ENCODE measurements around the gene SYT13.

SYT13 gene

DNA sequence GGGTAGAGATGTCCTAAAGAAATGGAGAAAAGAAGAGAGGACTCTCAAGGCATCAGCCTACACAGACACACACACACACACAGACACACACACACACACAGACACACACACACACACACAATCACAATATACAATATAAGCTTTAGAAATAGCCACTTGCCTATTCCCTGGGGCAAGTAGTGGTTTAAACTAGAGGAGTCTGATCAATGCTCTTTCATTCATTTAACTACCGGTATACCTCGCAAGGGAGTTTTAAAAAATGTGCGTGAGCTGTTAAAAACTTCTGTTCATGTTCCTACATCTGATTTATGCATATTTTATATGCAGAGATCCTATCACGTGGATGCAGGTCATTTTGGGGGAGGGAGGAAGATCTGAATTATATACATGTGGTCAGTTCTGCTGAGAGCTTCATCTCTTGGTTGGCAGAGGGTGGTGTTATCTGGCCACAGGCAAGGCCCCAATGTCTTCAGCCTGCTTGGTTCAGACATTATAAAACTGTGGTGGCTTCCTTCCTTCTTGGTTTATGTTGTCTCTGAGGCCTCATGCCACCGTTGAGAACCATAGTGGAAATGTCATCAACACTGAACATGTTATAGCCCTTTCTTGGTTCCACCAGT, 56.6 kb downstream of the SYT13 start:
- Mint-ChIP-seq H3K36me3 (peaks cover 35% of the 10 kb centered on the region), H3K9me3 (no peaks in the 10 kb centered on the region), H3K27ac (no peak overlapping the region), H3K27me3 (no peaks in the 10 kb centered on the region), H3K4me3 (no peak overlapping the region), H3K4me1 (no peaks in the 10 kb centered on the region)
- ATAC-seq: no peak

DNA sequence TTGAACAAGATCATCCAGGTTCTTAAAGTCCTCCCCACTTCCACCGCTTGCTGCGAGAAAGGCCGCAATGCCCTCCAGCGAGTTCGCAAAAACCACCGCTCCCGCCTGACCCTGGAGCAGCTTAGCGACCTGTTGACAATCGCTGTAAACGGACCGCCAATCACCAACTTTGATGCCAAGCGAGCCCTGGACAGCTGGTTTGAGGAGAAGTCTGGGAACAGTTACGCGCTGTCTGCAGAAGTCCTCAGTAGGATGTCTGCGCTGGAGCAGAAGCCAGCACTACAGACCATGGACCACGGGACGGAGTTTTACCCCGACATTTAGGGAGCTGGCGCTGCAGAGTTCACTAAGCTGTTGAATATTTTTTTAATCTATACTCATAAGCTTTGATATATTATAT, 58.3 kb downstream of the SYT13 start:
- H3K27me3 Mint-ChIP-seq: no peaks in the 10 kb centered on the region
- no peaks in the 10 kb centered on the region for H3K4me1 Mint-ChIP-seq
- no peak overlapping the region for H3K27ac Mint-ChIP-seq
- no peak overlapping the region for H3K4me3 Mint-ChIP-seq
- peaks cover 42% of the 10 kb centered on the region for H3K36me3 Mint-ChIP-seq
- H3K9me3 Mint-ChIP-seq: no peaks in the 10 kb centered on the region
- no peak for ATAC-seq

DNA sequence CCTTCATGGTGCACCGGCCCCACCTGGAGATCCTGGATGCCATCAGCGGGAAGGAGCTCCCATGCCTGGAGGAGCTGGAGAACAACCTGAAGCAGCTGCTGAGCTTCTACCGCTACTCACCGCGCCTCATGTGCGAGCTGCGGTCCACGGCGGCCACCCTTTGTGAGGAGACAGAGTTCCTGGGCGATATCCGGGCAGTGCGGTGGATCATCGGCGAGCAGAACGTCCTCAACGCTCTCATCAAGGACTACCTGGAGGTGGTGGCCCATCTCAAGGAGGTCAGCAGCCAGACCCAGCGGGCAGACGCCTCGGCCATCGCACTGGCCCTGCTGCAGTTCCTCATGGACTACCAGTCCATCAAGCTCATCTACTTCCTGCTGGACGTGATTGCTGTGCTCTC, 59.2 kb downstream of the SYT13 start:
- H3K27ac Mint-ChIP-seq: no peak overlapping the region
- no peaks in the 10 kb centered on the region for H3K9me3 Mint-ChIP-seq
- no peak overlapping the region for H3K4me3 Mint-ChIP-seq
- H3K4me1 Mint-ChIP-seq: no peaks in the 10 kb centered on the region
- ATAC-seq: no peak
- H3K27me3 Mint-ChIP-seq: no peaks in the 10 kb centered on the region
- peaks cover 47% of the 10 kb centered on the region for H3K36me3 Mint-ChIP-seq

DNA sequence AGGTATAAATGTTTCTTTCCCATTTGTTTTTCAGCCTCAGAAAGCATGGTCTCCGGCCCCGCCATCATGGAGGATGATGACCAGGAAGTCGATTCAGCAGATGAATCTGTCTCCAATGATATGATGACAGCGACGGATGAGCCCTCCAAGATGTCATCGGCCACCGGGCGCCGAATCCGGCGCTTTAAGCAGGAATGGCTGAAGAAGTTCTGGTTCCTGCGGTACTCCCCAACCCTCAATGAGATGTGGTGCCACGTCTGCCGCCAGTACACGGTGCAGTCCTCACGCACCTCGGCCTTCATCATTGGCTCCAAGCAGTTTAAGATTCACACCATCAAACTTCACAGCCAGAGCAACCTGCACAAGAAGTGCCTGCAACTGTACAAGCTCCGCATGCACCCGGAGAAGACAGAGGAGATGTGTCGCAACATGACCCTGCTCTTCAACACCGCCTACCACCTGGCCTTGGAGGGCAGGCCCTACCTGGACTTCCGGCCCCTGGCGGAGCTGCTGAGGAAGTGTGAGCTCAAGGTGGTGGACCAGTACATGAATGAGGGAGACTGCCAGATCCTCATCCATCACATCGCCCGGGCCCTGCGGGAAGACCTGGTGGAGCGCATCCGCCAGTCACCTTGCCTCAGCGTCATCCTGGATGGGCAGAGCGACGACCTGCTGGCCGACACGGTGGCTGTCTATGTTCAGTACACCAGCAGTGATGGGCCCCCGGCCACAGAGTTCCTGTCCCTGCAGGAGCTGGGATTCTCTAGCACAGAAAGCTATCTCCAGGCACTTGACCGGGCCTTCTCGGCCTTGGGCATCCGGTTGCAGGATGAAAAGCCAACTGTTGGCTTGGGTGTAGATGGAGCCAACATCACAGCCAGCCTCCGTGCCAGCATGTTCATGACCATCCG, 59.9 kb downstream of the SYT13 start:
- Mint-ChIP-seq H3K4me3 (no peak overlapping the region), H3K36me3 (peaks cover 54% of the 10 kb centered on the region), H3K27me3 (no peaks in the 10 kb centered on the region), H3K4me1 (no peaks in the 10 kb centered on the region), H3K27ac (no peak overlapping the region), H3K9me3 (no peaks in the 10 kb centered on the region)
- no peak for ATAC-seq

DNA sequence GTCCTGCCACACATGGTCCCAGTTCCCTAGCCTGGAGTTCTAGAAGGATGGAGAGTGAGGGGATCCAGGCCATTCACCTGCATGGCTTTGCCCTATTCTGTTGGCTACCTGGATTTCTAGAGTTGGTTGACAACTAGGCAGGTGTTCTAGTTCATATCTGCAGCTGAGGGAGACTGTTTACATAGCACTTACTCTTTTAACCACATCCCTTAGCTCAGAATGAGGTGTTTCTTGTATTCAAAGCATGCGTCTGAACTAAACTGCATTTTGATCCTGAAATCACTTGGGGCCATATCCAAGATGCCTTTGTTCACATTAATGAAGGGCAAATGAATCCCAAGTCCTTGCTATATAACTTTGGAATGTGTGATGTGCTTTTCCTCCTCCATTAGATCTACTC, 60.9 kb downstream of the SYT13 start:
- H3K4me1 Mint-ChIP-seq: no peaks in the 10 kb centered on the region
- H3K36me3 Mint-ChIP-seq: peaks cover 63% of the 10 kb centered on the region
- no peaks in the 10 kb centered on the region for H3K9me3 Mint-ChIP-seq
- no peak overlapping the region for H3K4me3 Mint-ChIP-seq
- H3K27ac Mint-ChIP-seq: no peak overlapping the region
- H3K27me3 Mint-ChIP-seq: no peaks in the 10 kb centered on the region
- no peak for ATAC-seq

DNA sequence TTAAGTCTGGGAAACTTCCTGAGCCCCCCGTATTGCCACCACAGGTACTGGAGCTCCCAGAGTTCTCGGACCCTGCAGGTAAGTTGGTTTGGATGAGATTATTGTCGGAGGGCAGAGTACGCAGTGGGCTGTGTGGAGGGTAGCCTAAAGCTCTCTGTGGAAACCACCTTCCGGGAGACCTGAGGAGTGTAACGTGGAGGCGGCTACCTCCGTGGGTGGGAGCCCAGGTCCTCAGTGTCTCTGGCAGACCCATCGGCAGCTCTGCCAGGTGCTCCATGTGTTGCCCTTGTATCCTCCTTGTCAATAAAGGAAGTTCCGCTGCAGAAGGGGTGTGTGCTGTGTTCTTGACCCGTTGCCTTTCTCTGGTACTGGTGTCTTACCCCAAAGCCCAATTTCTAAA, 61.4 kb downstream of the SYT13 start:
- H3K27ac Mint-ChIP-seq: no peak overlapping the region
- no peaks in the 10 kb centered on the region for H3K9me3 Mint-ChIP-seq
- H3K27me3 Mint-ChIP-seq: no peaks in the 10 kb centered on the region
- H3K4me3 Mint-ChIP-seq: no peak overlapping the region
- H3K36me3 Mint-ChIP-seq: peaks cover 68% of the 10 kb centered on the region
- no peaks in the 10 kb centered on the region for H3K4me1 Mint-ChIP-seq
- ATAC-seq: no peak

DNA sequence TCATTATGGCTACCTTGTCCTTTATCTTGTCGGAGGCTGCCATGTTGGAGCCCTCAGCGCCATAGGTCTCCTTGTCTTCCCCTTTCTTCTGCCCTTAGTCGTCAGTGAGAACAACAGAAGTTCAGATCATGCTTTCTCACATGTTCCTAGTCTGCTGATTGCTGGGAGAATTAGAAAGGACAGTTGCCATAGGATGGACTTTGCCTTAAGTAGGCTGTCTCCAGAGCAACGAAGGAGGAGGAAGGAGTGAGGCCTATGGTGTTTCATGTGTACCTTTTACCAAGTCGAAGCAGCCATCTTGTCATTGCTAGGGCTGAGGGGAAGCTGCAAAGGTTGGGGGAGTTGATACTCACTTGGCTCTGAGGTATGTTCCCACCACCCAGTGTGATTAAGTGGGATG, 62.6 kb downstream of the SYT13 start:
- Mint-ChIP-seq H3K27ac (no peak overlapping the region), H3K27me3 (no peaks in the 10 kb centered on the region), H3K4me3 (no peak overlapping the region), H3K36me3 (peaks cover 71% of the 10 kb centered on the region), H3K9me3 (no peaks in the 10 kb centered on the region), H3K4me1 (no peaks in the 10 kb centered on the region)
- no peak for ATAC-seq

DNA sequence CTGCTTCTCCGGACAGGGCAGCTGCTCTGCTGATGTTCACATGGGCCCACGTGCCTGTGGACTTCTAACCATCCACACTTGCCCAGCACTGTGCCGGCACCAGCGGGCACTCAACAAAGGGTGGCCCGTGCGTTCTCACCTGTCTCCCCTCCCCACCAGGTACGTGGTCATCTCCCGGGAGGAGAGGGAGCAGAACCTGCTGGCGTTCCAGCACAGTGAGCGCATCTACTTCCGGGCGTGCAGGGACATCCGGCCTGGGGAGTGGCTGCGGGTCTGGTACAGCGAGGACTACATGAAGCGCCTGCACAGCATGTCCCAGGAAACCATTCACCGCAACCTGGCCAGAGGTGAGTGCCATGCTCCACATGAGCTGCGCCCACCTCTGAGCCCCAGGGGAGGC, 66.7 kb downstream of the SYT13 start:
- peak; percentile 16 for ATAC-seq
- no peak overlapping the region for H3K4me3 Mint-ChIP-seq
- H3K27ac Mint-ChIP-seq: no peak overlapping the region
- H3K36me3 Mint-ChIP-seq: peaks cover 40% of the 10 kb centered on the region
- H3K4me1 Mint-ChIP-seq: peaks cover 10% of the 10 kb centered on the region
- no peaks in the 10 kb centered on the region for H3K27me3 Mint-ChIP-seq
- no peaks in the 10 kb centered on the region for H3K9me3 Mint-ChIP-seq

DNA sequence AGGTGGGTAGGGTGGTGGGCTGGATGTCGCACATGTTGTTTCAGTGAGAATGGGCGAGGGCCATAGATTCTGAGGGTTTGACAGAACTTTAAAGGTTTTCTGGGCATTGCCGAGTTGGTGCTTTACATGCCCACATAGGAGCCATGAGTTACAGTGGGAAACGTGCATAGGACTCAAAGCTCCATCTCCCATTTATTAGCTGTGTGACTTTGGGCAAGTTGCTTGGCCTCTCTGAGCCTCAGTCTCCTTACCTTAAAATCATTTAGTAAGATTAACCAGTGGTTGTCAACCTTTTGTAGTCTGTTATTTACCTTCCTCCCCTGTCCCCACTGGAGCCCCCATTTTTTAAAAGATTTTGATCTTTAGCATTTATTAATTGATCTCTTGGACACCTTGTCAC, 67.4 kb downstream of the SYT13 start:
- H3K27me3 Mint-ChIP-seq: no peaks in the 10 kb centered on the region
- H3K4me3 Mint-ChIP-seq: no peak overlapping the region
- H3K4me1 Mint-ChIP-seq: peaks cover 10% of the 10 kb centered on the region
- ATAC-seq: no peak
- peaks cover 35% of the 10 kb centered on the region for H3K36me3 Mint-ChIP-seq
- no peak overlapping the region for H3K27ac Mint-ChIP-seq
- H3K9me3 Mint-ChIP-seq: no peaks in the 10 kb centered on the region

DNA sequence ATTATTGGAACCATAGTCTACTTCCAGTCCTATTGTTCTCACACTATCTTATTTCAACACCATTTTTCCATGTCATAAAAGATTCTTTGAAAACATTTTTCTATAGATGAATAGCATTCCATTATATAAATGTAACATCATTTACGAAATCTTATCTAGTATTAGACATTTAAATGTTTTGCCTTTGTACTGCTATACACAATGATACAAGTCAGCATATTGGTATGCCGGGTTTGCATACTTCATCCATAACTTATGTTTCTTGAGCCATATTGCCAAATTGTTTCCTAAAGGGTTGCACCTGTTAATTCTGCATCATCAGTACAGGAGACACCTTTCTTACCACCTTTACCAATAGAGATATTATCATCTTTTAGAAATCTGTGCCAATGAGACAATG, 68.2 kb downstream of the SYT13 start:
- H3K4me3 Mint-ChIP-seq: no peak overlapping the region
- no peak for ATAC-seq
- no peak overlapping the region for H3K27ac Mint-ChIP-seq
- peaks cover 10% of the 10 kb centered on the region for H3K4me1 Mint-ChIP-seq
- H3K9me3 Mint-ChIP-seq: no peaks in the 10 kb centered on the region
- no peaks in the 10 kb centered on the region for H3K27me3 Mint-ChIP-seq
- peaks cover 41% of the 10 kb centered on the region for H3K36me3 Mint-ChIP-seq

DNA sequence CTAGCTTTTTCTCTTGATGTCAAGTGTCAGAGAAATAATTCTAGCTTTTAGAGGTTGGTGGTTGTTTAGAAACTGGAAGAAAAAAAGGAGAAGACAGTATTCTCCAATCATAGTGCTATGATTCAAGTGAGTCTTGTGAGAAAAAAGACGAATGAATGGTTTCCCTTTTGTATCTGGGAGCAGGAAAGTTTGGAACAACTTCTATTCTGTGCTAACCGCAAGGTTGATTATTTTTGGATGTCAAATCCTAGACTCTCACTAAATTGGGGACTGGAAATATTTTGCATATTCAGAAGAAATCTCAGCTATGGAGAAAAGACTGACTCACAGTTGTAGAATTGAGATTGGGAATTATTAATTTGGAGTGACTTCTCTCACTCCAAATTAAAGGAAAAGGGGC, 69.2 kb downstream of the SYT13 start:
- Mint-ChIP-seq H3K27me3 (no peaks in the 10 kb centered on the region), H3K27ac (no peak overlapping the region), H3K36me3 (peaks cover 47% of the 10 kb centered on the region), H3K4me3 (no peak overlapping the region), H3K4me1 (peaks cover 10% of the 10 kb centered on the region), H3K9me3 (no peaks in the 10 kb centered on the region)
- ATAC-seq: no peak

DNA sequence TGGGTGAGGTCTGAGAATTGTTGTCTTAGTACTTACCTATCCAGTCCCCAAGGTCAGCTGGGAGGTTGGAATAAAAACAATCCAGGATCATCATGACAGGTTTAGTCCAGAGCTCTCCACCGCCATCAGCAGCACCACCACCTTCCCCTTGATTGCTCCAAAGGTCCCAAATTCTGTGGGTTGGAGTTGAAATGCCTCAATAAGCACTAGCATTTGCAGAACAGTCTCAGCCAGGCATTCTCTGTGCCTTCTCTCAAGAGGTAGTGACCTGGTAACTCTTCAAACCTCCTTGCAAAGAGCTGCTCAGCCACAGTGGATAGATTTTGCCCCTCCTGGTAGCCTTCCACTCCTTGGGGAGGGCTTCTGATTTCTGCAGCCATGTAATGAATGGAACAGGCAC, 70.1 kb downstream of the SYT13 start:
- Mint-ChIP-seq H3K4me3 (no peak overlapping the region), H3K4me1 (peaks cover 10% of the 10 kb centered on the region), H3K27me3 (no peaks in the 10 kb centered on the region), H3K36me3 (peaks cover 43% of the 10 kb centered on the region), H3K27ac (no peak overlapping the region), H3K9me3 (no peaks in the 10 kb centered on the region)
- no peak for ATAC-seq

DNA sequence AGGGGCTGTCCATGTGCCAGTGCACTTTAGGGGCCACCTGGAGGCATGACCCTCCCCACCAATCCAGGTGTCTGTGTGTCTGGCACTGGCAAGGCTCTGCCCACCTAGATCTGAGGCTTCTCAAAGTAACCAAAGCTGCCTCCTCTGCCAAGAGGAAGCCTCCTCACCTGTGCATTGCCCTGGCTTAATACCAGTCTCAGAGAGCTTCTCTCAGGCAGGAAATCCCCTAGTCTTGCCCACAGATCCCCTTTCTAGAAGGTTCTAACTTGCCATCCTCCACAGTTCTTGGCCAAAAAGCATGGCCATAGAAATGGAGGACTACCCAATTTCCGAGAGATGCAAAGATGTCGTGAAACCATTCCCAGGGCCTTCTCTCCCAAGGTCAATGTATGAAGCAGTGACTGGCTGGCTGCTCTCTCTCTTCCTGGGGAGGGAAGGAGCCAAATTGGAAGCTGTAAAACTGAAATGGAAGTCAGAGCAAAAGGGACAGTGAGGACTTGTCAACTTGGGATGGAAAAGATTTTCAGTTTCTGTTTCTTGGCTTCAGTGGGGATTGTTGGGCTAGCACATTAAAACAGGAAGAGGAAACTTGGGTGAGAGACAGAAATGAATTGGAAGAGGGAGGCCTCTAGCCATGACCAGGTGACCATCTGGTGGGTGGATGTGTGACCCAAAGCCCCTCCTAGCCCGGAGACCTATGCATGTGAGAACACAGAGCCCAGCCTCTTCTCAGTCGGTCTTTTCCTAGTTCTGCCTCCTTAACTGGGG, 70.9 kb downstream of the SYT13 start:
- Mint-ChIP-seq H3K36me3 (peaks cover 39% of the 10 kb centered on the region), H3K4me3 (no peak overlapping the region), H3K27ac (no peak overlapping the region), H3K9me3 (no peaks in the 10 kb centered on the region), H3K27me3 (no peaks in the 10 kb centered on the region), H3K4me1 (peaks cover 13% of the 10 kb centered on the region)
- ATAC-seq: no peak

DNA sequence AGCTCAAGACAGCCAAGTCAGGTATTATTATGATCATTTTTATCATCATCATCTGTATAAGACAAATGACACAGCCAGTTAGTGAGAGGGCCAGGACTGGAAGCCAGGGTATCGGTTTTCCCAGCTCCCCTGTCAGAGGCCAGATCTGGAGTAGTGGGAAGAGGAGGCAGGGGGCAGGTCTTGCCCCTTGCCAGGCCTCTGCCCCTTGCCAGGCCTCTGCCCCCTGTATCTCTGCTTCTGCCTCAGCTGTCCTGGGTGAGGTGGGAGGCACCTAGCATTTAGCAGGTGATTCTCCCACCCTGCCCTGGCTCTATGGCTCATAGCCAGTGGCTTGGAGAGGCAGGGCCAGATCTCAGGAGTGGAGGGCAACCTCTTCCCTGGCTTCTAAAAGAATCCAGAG, 72.4 kb downstream of the SYT13 start:
- no peaks in the 10 kb centered on the region for H3K27me3 Mint-ChIP-seq
- no peak overlapping the region for H3K4me3 Mint-ChIP-seq
- no peak overlapping the region for H3K27ac Mint-ChIP-seq
- H3K36me3 Mint-ChIP-seq: peaks cover 37% of the 10 kb centered on the region
- H3K9me3 Mint-ChIP-seq: no peaks in the 10 kb centered on the region
- no peak for ATAC-seq
- H3K4me1 Mint-ChIP-seq: peaks cover 26% of the 10 kb centered on the region

DNA sequence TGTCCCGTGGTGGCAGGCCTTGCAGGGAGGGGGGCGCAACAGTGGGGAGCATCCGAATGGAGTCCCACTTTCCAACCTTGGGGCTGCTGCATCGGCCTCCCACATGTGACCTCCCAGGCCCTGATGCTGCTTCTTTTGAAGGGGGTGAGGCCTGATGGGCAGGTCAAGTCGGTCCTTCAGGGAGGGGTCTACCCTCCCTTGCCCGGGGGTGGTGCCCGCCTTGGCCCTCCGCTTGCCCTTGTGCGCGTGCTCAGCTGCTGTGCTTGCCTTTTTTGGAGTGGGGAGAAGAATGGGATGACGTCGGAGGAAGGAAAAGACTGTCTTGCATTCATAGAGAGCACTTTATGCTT, 72.8 kb downstream of the SYT13 start:
- peaks cover 26% of the 10 kb centered on the region for H3K4me1 Mint-ChIP-seq
- H3K36me3 Mint-ChIP-seq: peaks cover 37% of the 10 kb centered on the region
- no peaks in the 10 kb centered on the region for H3K9me3 Mint-ChIP-seq
- ATAC-seq: no peak
- no peaks in the 10 kb centered on the region for H3K27me3 Mint-ChIP-seq
- H3K27ac Mint-ChIP-seq: no peak overlapping the region
- H3K4me3 Mint-ChIP-seq: no peak overlapping the region
